DND-41 (cell line): ENCODE measurements around the gene USP10.

ENCODE experiments used
- ATAC-seq: fragments of 200-7000 bp; cut with Tn5 transposase; 3 replicates; pipeline ENCODE4 v1.9.1; 2021; ENCODE audit warnings: low read depth; ENCODE audit not compliant: insufficient read depth
- DNase-seq: peaks from one replicate; pipeline ENCODE4 v3.0.0-alpha.2; 2020
- H2AFZ ChIP-seq: 2 replicates; pipeline ENCODE4 v1.6.0; 2012; ENCODE audit warnings: low read depth, low read length
- H3K27ac ChIP-seq: 2 replicates; pipeline ENCODE4 v1.5.1; 2012; ENCODE audit warnings: low read length, inconsistent platforms
- H3K27me3 ChIP-seq: fragments of 200-600 bp; sonication (generic); 2 replicates; pipeline ENCODE4 v1.6.0; 2012; ENCODE audit warnings: low read length, mild to moderate bottlenecking, inconsistent platforms; ENCODE audit not compliant: insufficient read depth, poor library complexity
- H3K36me3 ChIP-seq: 2 replicates; pipeline ENCODE4 v1.5.1; 2012; ENCODE audit warnings: low read length, inconsistent platforms; ENCODE audit not compliant: insufficient read depth
- H3K4me1 ChIP-seq: 2 replicates; pipeline ENCODE4 v1.5.1; 2012; ENCODE audit warnings: mild to moderate bottlenecking, low read length; ENCODE audit not compliant: insufficient read depth
- H3K4me2 ChIP-seq: 2 replicates; pipeline ENCODE4 v1.6.0; 2012; ENCODE audit warnings: mild to moderate bottlenecking, moderate library complexity, low read length, inconsistent platforms; ENCODE audit not compliant: insufficient read depth
- H3K4me3 ChIP-seq, 2 experiments: fragments of 200-600 bp in 1 of 2; shearing (Covaris generic) in 1 of 2; 2 replicates each; pipeline ENCODE4 v1.5.1; 2012 to 2016; ENCODE audit warnings: inconsistent platforms in 2 of 2, low read length in 2 of 2, mild to moderate bottlenecking in 2 of 2, low read depth in 1 of 2, moderate library complexity in 1 of 2
- H3K79me2 ChIP-seq: 2 replicates; pipeline ENCODE4 v1.6.0; 2012; ENCODE audit warnings: low read length, inconsistent platforms; ENCODE audit not compliant: insufficient read depth
- H3K9ac ChIP-seq: 2 replicates; pipeline ENCODE4 v1.6.0; 2012; ENCODE audit warnings: low read depth, mild to moderate bottlenecking, inconsistent platforms, low read length, moderate library complexity
- H3K9me3 ChIP-seq: 2 replicates; pipeline ENCODE4 v1.5.1; 2012; ENCODE audit warnings: low read length, moderate library complexity, mild to moderate bottlenecking, inconsistent platforms; ENCODE audit not compliant: insufficient read depth, severe bottlenecking
- H4K20me1 ChIP-seq: 2 replicates; pipeline ENCODE4 v1.6.0; 2012; ENCODE audit warnings: low read length; ENCODE audit not compliant: insufficient read depth
- EZH2 ChIP-seq: IDR thresholded peaks from 3 replicates; pipeline ENCODE4 v1.6.1; 2012; ENCODE audit warnings: borderline replicate concordance, low read depth, mild to moderate bottlenecking, moderate library complexity, low read length, inconsistent platforms; ENCODE audit not compliant: severe bottlenecking
- TF ChIP-seq, protein P1 (sequence below): IDR thresholded peaks from 2 replicates; pipeline ENCODE4 v1.5.1; 2012; ENCODE audit warnings: borderline replicate concordance, low read length, moderate library complexity, mild to moderate bottlenecking; ENCODE audit not compliant: poor library complexity, severe bottlenecking; ENCODE audit errors: extremely low read depth

Gene USP10

DNA sequence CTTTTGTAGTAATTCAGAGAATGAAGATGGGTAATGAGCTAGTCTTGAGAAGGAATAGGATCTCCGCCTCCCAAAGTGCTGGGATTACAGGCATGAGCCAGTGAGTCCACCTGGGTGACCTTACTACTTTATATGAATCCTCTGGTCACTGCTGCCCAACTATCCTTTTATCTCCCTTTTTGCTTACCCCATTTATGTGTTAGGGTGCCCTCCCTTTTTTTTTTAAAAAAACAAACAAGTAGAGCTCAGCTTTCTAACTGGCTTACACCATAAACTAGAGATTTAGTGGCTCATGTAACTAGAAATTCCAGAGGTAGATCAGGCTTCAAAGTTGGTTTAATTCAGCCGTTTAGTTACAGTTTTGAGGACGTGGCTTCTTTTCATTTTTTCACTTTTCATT, 15.6 kb downstream of the USP10 start:
- Histone ChIP-seq H3K36me3 (peaks cover 43% of the 10 kb centered on the region), H3K4me2 (no peak overlapping the region), H3K27ac (no peak overlapping the region), H3K4me1 (peaks cover 7% of the 10 kb centered on the region; the same call in 1 of the 2 replicates), H3K9ac (no peak overlapping the region), H4K20me1 (peaks cover 97% of the 10 kb centered on the region), H3K27me3 (no peaks in the 10 kb centered on the region), H2AFZ (no peak overlapping the region), H3K9me3 (no peaks in the 10 kb centered on the region), H3K4me3 (no peak overlapping the region), H3K79me2 (peaks cover 99% of the 10 kb centered on the region)
- no peak for ATAC-seq
- DNase-seq: no peak
- TF ChIP-seq, protein P1, sequence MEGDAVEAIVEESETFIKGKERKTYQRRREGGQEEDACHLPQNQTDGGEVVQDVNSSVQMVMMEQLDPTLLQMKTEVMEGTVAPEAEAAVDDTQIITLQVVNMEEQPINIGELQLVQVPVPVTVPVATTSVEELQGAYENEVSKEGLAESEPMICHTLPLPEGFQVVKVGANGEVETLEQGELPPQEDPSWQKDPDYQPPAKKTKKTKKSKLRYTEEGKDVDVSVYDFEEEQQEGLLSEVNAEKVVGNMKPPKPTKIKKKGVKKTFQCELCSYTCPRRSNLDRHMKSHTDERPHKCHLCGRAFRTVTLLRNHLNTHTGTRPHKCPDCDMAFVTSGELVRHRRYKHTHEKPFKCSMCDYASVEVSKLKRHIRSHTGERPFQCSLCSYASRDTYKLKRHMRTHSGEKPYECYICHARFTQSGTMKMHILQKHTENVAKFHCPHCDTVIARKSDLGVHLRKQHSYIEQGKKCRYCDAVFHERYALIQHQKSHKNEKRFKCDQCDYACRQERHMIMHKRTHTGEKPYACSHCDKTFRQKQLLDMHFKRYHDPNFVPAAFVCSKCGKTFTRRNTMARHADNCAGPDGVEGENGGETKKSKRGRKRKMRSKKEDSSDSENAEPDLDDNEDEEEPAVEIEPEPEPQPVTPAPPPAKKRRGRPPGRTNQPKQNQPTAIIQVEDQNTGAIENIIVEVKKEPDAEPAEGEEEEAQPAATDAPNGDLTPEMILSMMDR: no peak
- TF ChIP-seq EZH2: no peak

DNA sequence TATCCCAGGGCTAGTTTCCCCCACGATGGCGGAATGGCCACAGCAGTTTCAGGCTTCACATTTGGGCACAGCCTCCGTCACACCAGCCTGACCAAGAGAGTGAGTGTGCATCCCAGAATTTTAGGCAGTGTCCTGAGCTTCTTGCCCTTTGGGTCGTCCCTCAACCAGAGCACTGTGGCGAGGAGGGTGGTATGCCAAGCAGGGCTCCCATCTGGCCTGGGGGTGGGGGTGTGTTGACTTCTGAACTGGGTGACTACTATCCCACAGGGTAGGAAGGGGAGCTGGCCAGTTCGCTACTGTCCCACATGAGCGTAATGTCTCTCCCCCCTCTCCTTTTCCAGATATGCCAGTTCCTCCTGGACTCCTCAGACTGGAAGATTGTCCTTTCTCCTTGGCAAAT, 16.1 kb downstream of the USP10 start:
- no peak overlapping the region for H3K4me2 ChIP-seq
- TF ChIP-seq EZH2: no peak
- TF ChIP-seq, protein P1: no peak
- no peak overlapping the region for H3K27ac ChIP-seq
- H3K36me3 ChIP-seq: peaks cover 41% of the 10 kb centered on the region
- no peaks in the 10 kb centered on the region for H3K27me3 ChIP-seq
- peaks cover 99% of the 10 kb centered on the region for H3K79me2 ChIP-seq
- H3K9ac ChIP-seq: no peak overlapping the region
- H4K20me1 ChIP-seq: peaks cover 95% of the 10 kb centered on the region
- no peak overlapping the region for H2AFZ ChIP-seq
- DNase-seq: no peak
- H3K9me3 ChIP-seq: no peaks in the 10 kb centered on the region
- H3K4me1 ChIP-seq: peaks cover 7% of the 10 kb centered on the region; the same call in 1 of the 2 replicates
- no peak overlapping the region for H3K4me3 ChIP-seq
- no peak for ATAC-seq

DNA sequence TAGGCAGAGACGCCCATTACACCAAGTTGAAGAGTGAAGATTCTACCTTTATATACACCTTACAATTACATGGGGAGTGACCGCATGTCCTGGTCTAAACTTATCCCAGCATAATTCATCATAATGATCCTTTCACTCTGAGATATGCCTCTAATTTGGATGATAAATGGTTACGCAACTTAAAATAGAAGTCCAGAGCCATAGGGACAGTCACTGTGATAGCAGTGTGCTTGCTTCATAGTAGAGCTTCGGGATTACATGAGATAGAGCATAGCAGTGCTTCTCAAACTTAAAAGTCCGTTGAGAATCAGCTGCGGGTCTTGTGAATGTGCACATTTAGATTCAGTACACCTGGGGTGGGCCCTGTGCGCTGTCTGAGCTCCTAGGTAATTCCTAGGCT, 16.9 kb downstream of the USP10 start:
- DNase-seq: no peak
- no peak for ATAC-seq
- Histone ChIP-seq H2AFZ (no peak overlapping the region), H3K36me3 (peaks cover 36% of the 10 kb centered on the region), H3K4me3 (no peak overlapping the region), H3K9me3 (no peaks in the 10 kb centered on the region), H4K20me1 (peaks cover 95% of the 10 kb centered on the region), H3K79me2 (peaks cover 99% of the 10 kb centered on the region), H3K4me1 (peaks cover 7% of the 10 kb centered on the region; the same call in 1 of the 2 replicates), H3K27ac (no peak overlapping the region), H3K4me2 (no peak overlapping the region), H3K27me3 (no peaks in the 10 kb centered on the region), H3K9ac (no peak overlapping the region)
- TF ChIP-seq, protein P1: no peak
- no peak for TF ChIP-seq EZH2

DNA sequence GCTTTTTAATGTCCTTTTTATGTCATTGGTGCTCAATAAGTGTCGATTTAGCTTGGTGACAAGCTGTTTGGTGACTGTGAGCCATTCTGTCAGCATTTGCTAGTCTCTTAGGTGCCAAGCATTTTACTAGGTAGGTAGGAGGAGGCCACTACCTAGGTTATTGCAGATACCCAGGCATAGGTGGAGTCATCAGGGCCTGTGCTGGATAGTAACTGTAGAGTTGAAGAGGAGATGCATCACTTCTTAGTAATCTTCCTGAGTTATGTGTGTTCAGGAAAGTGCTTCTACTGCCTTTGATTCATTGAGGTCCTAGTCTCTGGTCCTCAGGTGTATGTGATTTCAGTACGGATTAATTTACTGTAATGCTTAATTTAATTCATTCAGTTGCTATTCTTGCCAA, 17.7 kb downstream of the USP10 start:
- H2AFZ ChIP-seq: no peak overlapping the region
- H3K9ac ChIP-seq: no peak overlapping the region
- H3K9me3 ChIP-seq: no peaks in the 10 kb centered on the region
- H3K27ac ChIP-seq: no peak overlapping the region
- DNase-seq (no peak), ATAC-seq (no peak)
- peaks cover 7% of the 10 kb centered on the region; the same call in 1 of the 2 replicates for H3K4me1 ChIP-seq
- H3K4me3 ChIP-seq: no peak overlapping the region
- peaks cover 99% of the 10 kb centered on the region for H3K79me2 ChIP-seq
- no peaks in the 10 kb centered on the region for H3K27me3 ChIP-seq
- TF ChIP-seq EZH2: no peak
- TF ChIP-seq, protein P1: no peak
- peaks cover 36% of the 10 kb centered on the region for H3K36me3 ChIP-seq
- peaks cover 95% of the 10 kb centered on the region for H4K20me1 ChIP-seq
- H3K4me2 ChIP-seq: no peak overlapping the region
